HG03571 (cell line): ENCODE results near the gene SPSB4.
"Not testable (repeated sequence)": the region's sequence is repeated elsewhere in the genome, so short reads cannot be mapped to it uniquely, and the experiment has no call there.

Experiments used
- ATAC-seq: cut with Tn5 transposase; IDR thresholded peaks from one replicate; pipeline ENCODE4 v1.9.1; 2021; ENCODE audit not compliant: unreplicated experiment

Gene SPSB4

GRCh38 chr3:141114179-141114745 lies 63.1 kb downstream of the SPSB4 start:
- no peak for ATAC-seq

DNA sequence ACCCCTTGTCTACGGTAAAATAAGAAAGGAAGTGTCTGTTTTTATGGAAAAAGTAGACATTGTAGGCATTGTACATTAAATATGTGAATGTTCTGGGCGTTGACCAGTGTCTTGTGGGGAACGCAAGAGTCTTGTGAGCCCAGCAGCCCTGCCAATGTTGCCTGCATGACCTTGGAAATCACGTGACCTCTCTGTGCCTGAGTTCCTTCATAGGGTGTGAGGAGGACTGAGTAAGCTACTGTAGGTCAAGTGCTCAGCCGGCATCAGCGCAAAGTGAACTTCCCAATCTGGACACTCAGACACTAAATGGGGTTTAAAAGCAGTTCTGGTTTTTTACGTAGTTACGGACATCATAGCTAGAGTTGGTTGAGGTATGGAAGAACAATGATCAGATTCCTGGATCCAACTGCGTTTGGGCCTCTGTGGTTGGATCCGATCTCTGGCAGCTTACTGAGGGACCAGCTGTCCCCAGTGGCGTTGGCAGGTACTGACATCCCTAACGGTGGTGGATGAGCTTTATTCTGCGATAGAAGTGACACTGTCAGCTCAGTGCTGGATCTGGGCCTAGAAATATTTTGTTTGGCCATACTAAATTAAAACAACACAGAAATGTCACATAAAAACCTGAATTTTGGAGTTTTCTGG lies 63.8 kb downstream of the SPSB4 start:
- no peak for ATAC-seq

DNA sequence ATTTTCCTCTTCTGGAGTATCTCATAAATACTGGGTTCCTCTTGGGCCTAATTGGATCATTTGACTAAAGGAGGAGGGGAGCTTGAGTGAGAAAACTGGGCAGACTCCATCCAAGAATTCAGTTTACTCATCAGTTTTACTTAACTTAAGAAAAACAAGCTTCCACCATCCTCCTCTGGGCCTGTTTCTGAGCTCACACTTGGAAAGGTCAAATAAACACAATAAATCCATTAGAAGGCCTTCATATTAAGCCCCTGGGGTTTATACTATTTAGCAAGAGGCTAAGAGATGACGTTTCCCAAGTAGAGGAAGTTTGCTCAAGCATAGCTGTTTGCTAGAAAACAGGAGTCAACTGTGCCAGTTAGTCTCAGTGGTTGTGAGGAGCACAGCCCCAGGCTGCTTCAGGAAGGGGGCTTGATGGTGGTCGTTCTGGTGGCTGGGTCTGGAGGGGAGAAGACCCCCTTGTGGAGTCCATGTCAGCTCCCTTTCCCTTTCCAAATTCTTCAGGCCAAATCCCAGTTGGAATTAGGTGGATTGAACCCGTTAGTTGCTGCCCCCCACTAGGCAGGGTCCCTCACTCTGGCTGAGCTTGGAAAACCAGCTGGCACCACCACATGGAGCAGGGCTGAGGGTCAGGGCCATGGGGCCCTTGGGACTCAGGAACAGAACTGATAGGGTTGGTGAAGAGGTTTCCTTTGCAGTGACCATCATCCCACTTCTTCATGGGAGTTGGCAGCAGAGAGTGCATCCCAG lies 64.8 kb downstream of the SPSB4 start:
- no peak for ATAC-seq

- no peak for ATAC-seq
These were observed 65.6 kb downstream of the SPSB4 start for GRCh38 chr3:141116721-141117120.

GRCh38 chr3:141117982-141118381 lies 66.8 kb downstream of the SPSB4 start:
- not testable (repeated sequence) for ATAC-seq

DNA sequence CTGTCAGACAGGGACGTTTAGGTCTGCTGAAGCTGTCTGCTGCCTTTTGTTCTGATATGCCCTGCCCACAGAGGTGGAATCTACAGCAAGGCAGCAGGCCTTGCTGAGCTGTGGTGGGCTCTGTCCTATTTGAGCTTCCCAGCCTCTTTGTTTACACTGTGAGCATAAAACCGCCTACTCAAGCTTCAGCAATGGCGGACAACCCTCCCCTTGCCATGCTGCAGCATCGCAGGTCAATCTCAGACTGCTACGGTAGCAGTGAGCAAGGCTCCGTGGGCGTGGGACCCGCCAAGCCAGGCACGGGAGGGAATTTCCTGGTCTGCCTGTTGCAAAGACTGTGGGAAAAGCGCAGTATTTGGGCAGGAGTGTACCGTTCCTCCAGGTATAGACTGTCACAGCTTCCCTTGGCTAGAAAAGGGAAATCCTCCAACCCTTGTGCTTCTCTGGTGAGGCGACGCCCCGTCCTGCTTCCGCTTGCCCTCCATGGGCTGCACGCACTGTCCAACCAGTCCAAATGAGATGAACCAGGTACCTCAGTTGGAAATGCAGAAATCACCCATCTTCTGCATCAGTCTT lies 71.4 kb downstream of the SPSB4 start:
- no peak for ATAC-seq

GRCh38 chr3:141123677-141124410 lies 72.7 kb downstream of the SPSB4 start:
- ATAC-seq = no peak

DNA sequence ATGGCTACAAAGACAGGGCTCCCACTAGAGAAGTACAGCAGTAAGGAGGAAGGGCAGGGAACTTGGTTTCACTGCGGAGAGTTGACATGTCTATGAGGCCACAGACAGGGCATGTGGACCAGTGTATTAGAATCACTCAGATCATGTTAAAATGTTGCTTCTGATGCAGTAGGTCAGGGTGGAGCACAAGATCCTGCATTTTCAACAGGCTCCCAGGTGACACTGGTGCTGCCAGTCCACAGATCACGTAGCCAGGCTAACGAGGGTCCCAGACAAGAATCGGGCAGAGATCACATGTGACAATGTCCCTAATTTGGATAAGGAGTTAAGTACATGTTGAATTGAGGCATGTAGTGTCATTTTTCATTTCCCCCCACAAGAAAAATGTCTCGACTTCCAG lies 73.6 kb downstream of the SPSB4 start:
- no peak for ATAC-seq

DNA sequence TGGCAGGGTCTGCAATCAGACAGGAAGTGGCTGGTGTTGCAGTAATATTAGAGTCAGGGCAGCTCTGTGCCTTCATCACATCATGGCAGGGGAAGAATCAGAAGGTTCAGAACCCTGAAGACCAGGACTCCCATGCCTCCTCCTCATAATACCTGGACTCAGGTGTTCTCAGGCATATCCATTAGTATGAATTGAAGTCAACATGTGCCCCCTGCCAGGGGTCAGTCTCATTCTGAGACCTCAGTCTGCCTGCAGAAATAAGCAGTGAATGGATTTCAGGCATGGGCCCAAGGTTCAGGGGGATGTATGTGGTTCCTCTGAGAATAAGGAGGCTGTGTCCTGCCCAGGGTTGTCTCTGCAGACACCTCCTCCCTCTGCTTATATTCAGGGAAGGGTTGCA lies 74.2 kb downstream of the SPSB4 start:
- ATAC-seq = no peak

DNA sequence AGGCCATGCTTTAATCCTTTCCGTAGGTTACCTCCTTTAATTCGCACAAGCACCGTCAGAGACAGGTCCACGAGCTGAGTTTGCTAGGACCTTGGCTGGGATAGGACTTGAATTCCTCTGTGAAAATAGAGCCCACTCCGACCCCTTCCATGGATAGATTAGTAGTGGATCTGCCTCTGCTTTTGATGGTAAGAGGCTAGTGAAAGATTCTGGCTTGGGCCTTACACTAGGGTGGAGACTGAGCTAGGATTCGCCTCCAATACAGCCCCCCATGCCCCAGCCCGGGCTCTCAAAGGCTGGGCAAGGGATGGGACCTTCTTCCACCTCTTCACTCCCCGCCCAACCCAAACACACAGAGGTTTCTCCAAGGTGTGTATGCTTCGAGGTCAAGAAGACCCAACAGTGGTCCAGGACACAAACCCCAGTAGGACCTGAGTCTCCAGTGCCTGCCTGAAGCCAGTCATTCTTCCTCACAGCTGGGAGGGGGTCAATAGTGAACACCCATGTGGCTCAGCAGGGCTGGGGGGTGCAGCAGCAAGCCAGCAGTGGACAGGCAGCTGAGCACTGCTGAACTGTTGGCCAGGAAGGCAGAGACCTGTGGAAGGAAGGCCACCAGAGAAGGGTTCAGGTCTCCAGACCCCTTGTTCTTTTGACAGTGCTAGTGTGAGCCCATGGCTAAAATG lies 75.7 kb downstream of the SPSB4 start:
- ATAC-seq = no peak

- ATAC-seq = no peak
These were observed 76.4 kb downstream of the SPSB4 start for GRCh38 chr3:141127344-141128125.

- no peak for ATAC-seq
These were observed 77.1 kb downstream of the SPSB4 start for GRCh38 chr3:141128126-141128777.

DNA sequence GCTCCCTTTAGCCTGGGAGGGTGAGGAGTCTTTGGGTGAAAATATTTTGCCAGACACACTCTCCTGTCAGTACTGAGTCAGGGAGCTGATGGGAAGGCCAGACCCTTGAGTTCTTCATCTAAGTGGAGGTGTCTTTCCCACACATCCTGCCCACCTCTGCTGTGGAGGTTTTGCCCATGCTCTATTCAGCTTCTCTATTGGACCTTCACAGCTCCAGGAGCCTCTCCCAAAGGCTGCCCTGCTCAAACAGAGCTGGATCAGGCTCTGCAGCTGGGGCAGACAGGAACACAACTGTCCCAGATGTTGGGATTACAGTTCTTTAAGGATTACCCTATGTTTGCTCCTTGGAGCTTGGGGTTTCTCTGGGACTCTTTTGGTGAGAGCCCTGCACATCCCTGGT lies 77.9 kb downstream of the SPSB4 start:
- ATAC-seq = no peak

DNA sequence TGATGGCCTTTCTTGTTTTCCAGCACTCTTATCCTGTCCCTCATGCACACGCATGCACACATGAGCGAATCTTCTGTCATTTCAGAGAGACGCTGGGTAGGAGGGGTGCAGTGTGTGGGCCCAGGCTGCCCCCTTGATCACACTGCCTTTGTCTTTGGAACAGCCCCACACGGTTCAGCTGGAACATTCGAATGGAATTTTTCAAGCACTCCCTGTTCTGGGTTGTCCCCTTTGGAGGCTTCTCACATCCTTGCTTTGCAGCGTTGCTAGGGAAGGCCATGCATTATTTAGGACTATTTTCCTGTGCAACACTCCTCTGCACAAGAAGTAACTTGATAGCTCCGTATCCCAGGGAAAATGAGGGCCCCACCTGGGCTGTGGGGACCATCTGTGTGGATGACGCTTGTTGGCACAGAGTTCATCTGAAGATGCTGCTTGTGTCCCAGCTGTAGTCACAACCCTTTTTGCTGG lies 78.4 kb downstream of the SPSB4 start:
- no peak for ATAC-seq

GRCh38 chr3:141143517-141143916 lies 92.4 kb downstream of the SPSB4 start:
- no peak for ATAC-seq

DNA sequence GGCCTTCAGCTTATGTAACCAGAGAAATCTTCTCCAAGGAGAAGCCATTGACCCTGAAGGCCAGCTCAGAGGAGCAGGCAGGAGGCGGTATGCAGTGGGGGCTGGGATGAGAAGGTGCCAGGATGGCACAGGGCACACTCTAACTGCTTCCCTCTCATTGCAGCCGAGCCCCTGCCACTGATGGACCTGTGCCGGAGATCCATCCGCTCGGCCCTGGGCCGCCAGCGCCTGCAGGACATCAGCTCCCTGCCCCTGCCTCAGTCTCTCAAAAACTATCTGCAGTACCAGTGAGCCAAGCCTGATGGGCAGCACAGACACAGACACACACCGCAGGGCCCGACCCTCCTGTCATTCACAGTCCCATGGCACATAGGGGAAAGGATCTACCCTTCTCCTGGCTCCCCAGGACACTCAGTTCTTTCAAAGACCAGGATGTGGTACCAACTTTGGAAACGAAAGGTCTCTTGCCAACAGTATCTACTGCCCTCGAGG lies 95.9 kb downstream of the SPSB4 start:
- ATAC-seq = no peak

GRCh38 chr3:141147657-141148056 lies 96.5 kb downstream of the SPSB4 start:
- ATAC-seq = no peak

DNA sequence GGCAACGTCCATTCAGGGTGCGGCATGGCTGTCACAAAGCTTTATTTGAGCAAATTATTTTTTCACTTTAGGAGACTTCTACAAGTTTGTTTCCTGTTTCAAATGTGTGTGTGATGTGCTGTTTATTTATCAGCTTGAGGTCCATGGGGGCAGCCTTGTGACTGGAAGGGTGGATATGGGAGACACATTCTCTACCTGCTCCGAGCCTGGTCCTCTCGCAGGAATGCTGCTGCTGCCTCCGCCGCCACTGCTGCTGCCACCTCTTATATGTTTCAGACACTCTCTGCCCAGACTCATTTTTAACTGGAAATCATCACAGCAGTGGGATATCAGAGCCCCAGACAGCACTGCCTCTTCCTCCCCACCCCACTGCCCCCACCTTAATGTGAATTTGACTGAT lies 97.0 kb downstream of the SPSB4 start:
- no peak for ATAC-seq

DNA sequence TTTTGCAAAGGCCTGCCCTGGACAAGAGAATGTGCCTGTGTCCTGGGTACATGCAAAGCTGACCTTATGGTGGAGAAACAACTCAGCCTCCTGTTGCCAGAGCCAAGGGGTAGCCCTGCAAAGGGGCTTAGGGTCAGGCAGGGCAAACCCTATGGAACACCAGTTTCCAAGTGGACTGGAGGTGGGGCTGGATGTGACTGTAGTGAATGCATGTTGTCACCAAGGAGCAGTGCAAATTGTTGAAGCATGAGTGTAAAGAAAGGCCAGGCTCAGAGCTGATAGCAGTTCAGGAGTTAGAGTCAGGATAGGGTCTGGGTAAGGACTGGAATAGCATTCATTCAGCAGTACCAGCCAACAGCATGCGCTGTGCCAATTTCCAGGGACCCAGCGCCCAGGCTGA lies 97.6 kb downstream of the SPSB4 start:
- no peak for ATAC-seq
